ENCODE results near the gene UMODL1.

UMODL1 gene

GRCh38 chr21:42026082-42026435 is 45.1 kb upstream of the UMODL1 start:
- H3K4me3 ChIP-seq (ENCODE audit: control insufficient read depth, low read depth, low read length): no peak overlapping the region
- no peak for DNase-seq (ENCODE audit: low read depth)
- no peak for TF ChIP-seq CTCF (IDR thresholded peaks at IDR 0.05; ENCODE audit: control insufficient read depth, insufficient read depth, low read depth, low read length, missing control alignments)

GRCh38 chr21:42027085-42027821 is 43.9 kb upstream of the UMODL1 start:
- no peak for DNase-seq (ENCODE audit: low read depth)
- no peak overlapping the region for H3K4me3 ChIP-seq (ENCODE audit: control insufficient read depth, low read depth, low read length)
- no peak for TF ChIP-seq CTCF (IDR thresholded peaks at IDR 0.05; ENCODE audit: control insufficient read depth, insufficient read depth, low read depth, low read length, missing control alignments)

GRCh38 chr21:42027822-42028765 is 43.0 kb upstream of the UMODL1 start:
- no peak overlapping the region for H3K4me3 ChIP-seq (ENCODE audit: control insufficient read depth, low read depth, low read length)
- TF ChIP-seq CTCF (IDR thresholded peaks at IDR 0.05; ENCODE audit: control insufficient read depth, insufficient read depth, low read depth, low read length, missing control alignments): no peak

GRCh38 chr21:42028766-42029425 is 42.2 kb upstream of the UMODL1 start:
- no peak for TF ChIP-seq CTCF (IDR thresholded peaks at IDR 0.05; ENCODE audit: control insufficient read depth, insufficient read depth, low read depth, low read length, missing control alignments)
- no peak for DNase-seq (ENCODE audit: low read depth)
- H3K4me3 ChIP-seq (ENCODE audit: control insufficient read depth, low read depth, low read length): no peak overlapping the region

More at GRCh38 chr21:42027822-42028765, 43.0 kb upstream of the UMODL1 start:
- DNase-seq (ENCODE audit: low read depth): no peak

GRCh38 chr21:42030311-42030710 is 40.8 kb upstream of the UMODL1 start:
- no peak for DNase-seq (ENCODE audit: low read depth)
- TF ChIP-seq CTCF (IDR thresholded peaks at IDR 0.05; ENCODE audit: control insufficient read depth, insufficient read depth, low read depth, low read length, missing control alignments): no peak
- no peak overlapping the region for H3K4me3 ChIP-seq (ENCODE audit: control insufficient read depth, low read depth, low read length)

- TF ChIP-seq CTCF (IDR thresholded peaks at IDR 0.05; ENCODE audit: control insufficient read depth, insufficient read depth, low read depth, low read length, missing control alignments): no peak
- no peak for DNase-seq (ENCODE audit: low read depth)
- H3K4me3 ChIP-seq (ENCODE audit: control insufficient read depth, low read depth, low read length): no peak overlapping the region
Measured at GRCh38 chr21:42031241-42031640, 39.9 kb upstream of the UMODL1 start.
